Common myeloid progenitor, CD34-positive (primary cell): ENCODE data around the gene NELFB.

ENCODE experiments used
- CTCF ChIA-PET: fragments of 350-600 bp; sonication (Branson Sonifier 250); formaldehyde crosslinking; loops from one replicate; lab custom pipeline; 2021; ENCODE audit warnings: antibody characterized with exemption; lab: Charles Lee
- POLR2A ChIA-PET: fragments of 350-600 bp; sonication (Branson Sonifier 250); formaldehyde crosslinking; loops from one replicate; lab custom pipeline; 2021; ENCODE audit warnings: antibody characterized with exemption; lab: Charles Lee
- DNase-seq, 3 donors: peaks; one replicate each; pipeline versions ENCODE4 v3.0.0 to v3.0.0-alpha.2; 2013
- H3K27ac ChIP-seq, 2 experiments: 1 replicate in 1 of 2; 2 replicates in 1 of 2; pipeline ENCODE4 v1.7.0; 2013; ENCODE audit warnings: inconsistent platforms in 2 of 2, low read length in 2 of 2, mild to moderate bottlenecking in 2 of 2, low read depth in 1 of 2, moderate library complexity in 1 of 2; ENCODE audit not compliant: severe bottlenecking in 2 of 2, insufficient read depth in 1 of 2, poor library complexity in 1 of 2
- H3K27me3 ChIP-seq, 5 experiments: replicated peaks in 2 of 5; 1 replicate in 3 of 5; 2 replicates in 2 of 5; pipeline versions ENCODE4 v1.6.1 to v1.7.0; 2013; ENCODE audit warnings: low read length in 4 of 5, mild to moderate bottlenecking in 2 of 5, moderate library complexity in 2 of 5, inconsistent platforms in 1 of 5; ENCODE audit not compliant: insufficient read depth in 5 of 5, control insufficient read depth in 4 of 5
- H3K36me3 ChIP-seq, 4 experiments: 1 replicate in 2 of 4; 2 replicates in 2 of 4; pipeline versions ENCODE4 v1.6.1 to v1.7.0; 2013; ENCODE audit warnings: low read length in 3 of 4, control low read depth in 1 of 4, mild to moderate bottlenecking in 1 of 4; ENCODE audit not compliant: control insufficient read depth in 4 of 4, insufficient read depth in 4 of 4
- H3K4me1 ChIP-seq, 4 experiments: 1 replicate in 3 of 4; 2 replicates in 1 of 4; pipeline versions ENCODE4 v1.6.1 to v1.7.1; 2013; ENCODE audit warnings: low read length in 3 of 4, mild to moderate bottlenecking in 3 of 4, control low read depth in 1 of 4, inconsistent platforms in 1 of 4, moderate library complexity in 1 of 4; ENCODE audit not compliant: control insufficient read depth in 4 of 4, insufficient read depth in 4 of 4; ENCODE audit errors: control extremely low read depth in 1 of 4
- H3K4me3 ChIP-seq, 7 experiments: 1 replicate in 4 of 7; 2 replicates in 3 of 7; pipeline versions ENCODE4 v1.5.1 to v1.7.0; 2013; ENCODE audit warnings: mild to moderate bottlenecking in 7 of 7, low read length in 6 of 7, moderate library complexity in 6 of 7, inconsistent platforms in 2 of 7, low read depth in 2 of 7, control low read depth in 1 of 7; ENCODE audit not compliant: insufficient read depth in 4 of 7, control insufficient read depth in 1 of 7; ENCODE audit errors: extremely low read depth in 1 of 7
- H3K9me3 ChIP-seq, 5 experiments: 1 replicate in 4 of 5; 2 replicates in 1 of 5; pipeline versions ENCODE4 v1.6.1 to v1.7.1; 2013; ENCODE audit warnings: low read length in 4 of 5, mild to moderate bottlenecking in 2 of 5, inconsistent platforms in 1 of 5, low read depth in 1 of 5, moderate library complexity in 1 of 5; ENCODE audit not compliant: control insufficient read depth in 4 of 5, insufficient read depth in 2 of 5; ENCODE audit errors: control extremely low read depth in 1 of 5
- WGBS: methylation state at CpG from one replicate; pipeline ENCODE4 v1.1.5; 2013; ENCODE audit not compliant: insufficient coverage; 5-methylcytosine and 5-hydroxymethylcytosine counted together

Gene NELFB

DNA sequence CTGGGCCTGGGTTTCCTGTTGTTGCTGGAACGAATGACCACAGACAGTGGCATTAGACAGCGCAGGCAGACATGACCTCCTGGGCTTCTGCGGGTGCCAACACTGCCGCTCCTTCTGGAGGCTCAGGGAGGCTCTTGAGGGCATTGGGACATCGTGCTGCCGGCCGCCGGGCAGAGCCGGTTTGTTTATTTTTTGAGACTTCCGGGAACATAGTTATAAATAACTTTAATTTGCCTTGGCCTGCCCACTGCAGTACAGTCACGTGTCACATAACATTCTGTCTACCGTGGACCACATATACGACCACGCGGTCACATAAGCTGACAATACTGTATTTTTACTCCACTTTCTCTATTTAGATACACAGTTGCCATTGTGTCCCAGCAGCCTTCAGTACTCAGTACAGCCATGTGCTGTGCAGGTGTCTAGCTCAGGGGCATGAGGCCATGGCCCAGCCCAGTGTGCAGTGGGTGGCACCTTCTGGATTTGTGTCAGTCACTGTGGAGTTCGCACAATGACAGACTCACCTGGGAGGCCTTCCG is 14.2 kb downstream of the NELFB start:
- Histone ChIP-seq H3K27ac (no peak overlapping the region), H3K4me3 (no peak overlapping the region), H3K4me1 (peaks cover 0 to 45% (median 39%) of the 10 kb centered on the region in 4 experiments), H3K36me3 (peaks cover 7 to 60% (median 44%) of the 10 kb centered on the region in 4 experiments), H3K9me3 (no peaks in the 10 kb centered on the region), H3K27me3 (no peaks in the 10 kb centered on the region)
- no peak for DNase-seq
- ChIA-PET POLR2A (no interaction called here), CTCF (interaction anchor here (0.9 to 1.0 kb wide), 2 partner anchors 13 to 149 kb away, joined by 3 read pairs; no protein-coding TSS in a partner anchor)
- WGBS, result 91% methylated on average over 16 of the region's 17 CpGs

DNA sequence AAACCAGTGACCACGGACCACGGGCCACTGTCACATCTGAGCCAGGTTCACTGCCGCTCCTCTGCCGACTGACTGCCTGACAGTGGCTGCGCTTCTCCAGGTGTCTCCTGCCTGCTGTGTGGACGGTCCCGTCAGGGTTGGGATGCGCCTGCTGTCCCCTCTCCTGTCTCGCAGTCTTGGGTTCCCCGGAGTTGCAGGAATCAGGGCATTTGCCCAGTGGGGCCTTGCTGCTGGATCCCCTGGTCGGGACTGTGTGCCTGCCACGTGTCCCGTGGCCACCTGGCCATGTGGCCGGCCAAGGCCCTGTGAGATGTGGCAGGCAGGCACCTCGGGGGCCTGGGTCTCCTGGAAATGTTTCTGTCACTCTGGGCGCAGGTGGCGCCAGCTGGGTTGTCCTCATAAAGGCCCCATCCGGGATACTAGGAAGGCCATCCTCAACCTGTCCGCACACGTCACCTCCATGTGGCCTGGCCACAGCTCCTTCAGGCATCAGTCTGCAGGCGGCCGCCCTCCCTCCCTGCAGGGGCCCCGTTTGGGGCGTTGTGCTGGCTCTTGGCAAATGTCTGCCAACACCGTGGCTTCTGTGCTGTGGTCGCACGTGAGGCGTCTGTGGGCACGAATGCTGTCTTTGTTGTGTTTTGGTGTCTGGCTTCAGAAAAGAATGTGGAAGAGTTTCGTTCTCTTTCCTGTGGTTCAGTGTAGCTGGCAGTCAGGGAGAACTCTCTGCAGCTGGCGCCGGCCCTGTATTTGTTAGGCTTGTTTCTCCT is 16.0 kb downstream of the NELFB start:
- no peak overlapping the region for H3K27ac ChIP-seq
- H3K36me3 ChIP-seq, result peaks cover 3 to 51% (median 33%) of the 10 kb centered on the region in 4 experiments
- no peaks in the 10 kb centered on the region for H3K9me3 ChIP-seq
- H3K4me1 ChIP-seq, result peaks cover 0 to 61% (median 52%) of the 10 kb centered on the region in 4 experiments
- WGBS, result 65% methylated on average over 29 of the region's 32 CpGs
- H3K27me3 ChIP-seq, result no peaks in the 10 kb centered on the region
- CTCF ChIA-PET, result interaction anchor here (1.3 to 1.5 kb wide), 3 partner anchors 9 to 15 kb away, joined by 3 to 7 read pairs (median 4); no protein-coding TSS in a partner anchor
- POLR2A ChIA-PET, result interaction anchor here (0.6 kb wide), 1 partner anchor 166 kb away, joined by 3 read pairs; no protein-coding TSS in a partner anchor
- H3K4me3 ChIP-seq, result peak overlapping the region in 1 of 7 experiments; percentile 5
- DNase-seq, result peak in 2 of 3 donors; percentile 76 to 81

DNA sequence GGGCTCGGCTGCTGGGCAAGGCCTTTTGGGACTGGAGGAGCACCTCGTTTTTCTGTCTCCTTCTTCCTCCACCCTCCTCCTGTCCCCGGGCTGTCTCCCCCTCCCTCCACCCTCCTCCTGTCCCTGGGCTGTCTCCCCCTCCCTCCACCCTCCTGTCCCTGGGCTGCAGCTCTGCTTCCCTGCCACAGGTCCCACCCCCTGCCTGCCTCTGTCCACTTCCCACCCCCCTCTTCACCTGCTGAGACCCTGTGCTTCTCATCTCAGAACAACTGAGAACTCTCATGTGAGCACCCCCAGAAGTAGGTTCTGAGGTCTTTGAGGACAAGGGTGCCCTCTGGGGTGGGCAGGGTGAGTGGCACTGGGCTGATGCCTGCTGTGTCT is 16.6 kb downstream of the NELFB start:
- peak overlapping the region in 1 of 7 experiments; percentile 10 for H3K4me3 ChIP-seq
- H3K27me3 ChIP-seq, result no peaks in the 10 kb centered on the region
- no peaks in the 10 kb centered on the region for H3K9me3 ChIP-seq
- WGBS, result 8% methylated on average over 3 of the region's 3 CpGs
- H3K36me3 ChIP-seq, result peaks cover 3 to 45% (median 28%) of the 10 kb centered on the region in 4 experiments
- ChIA-PET POLR2A (no interaction called here), CTCF (interaction anchor here (1.3 to 1.5 kb wide), 3 partner anchors 8 to 15 kb away, joined by 3 to 7 read pairs (median 4); no protein-coding TSS in a partner anchor)
- no peak overlapping the region for H3K27ac ChIP-seq
- peaks cover 0 to 67% (median 58%) of the 10 kb centered on the region in 4 experiments for H3K4me1 ChIP-seq
- no peak for DNase-seq

DNA sequence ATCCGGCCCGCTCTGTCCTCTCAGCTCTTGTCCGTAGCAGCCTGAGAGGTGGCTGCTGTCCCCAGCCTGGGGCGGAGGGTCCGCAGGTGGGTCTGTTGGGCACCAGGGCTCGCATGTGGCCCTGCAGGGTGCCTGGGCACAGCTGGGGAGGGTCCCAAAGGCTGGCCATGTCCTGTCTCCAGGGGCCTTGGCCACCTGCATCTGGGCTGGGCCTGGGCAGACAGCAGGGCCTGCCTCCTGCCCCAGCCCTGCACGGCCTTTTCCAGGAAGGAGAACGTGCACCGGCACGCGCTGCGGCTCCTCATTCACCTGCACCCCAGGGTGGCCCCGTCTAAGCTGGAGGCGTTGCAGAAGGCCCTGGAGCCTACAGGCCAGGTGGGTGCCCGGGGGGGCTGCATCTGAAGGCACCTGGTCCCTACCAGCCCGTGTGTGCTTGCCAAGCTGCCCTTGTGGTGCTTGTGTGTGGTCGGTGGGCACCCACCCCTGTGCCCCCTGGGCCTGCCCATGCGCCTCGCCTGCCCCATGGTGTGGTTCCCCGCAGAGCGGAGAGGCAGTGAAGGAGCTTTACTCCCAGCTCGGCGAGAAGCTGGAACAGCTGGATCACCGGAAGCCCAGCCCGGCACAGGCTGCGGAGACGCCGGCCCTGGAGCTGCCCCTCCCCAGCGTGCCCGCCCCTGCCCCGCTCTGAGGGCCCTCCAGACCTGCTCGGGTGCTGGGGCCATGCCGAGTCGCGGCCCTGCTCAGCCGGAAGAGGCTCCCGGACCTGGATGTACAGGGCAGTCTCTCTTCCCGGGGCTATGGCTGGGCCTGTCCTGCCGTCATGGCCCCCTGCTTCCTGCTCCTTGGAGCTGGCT is 17.3 kb downstream of the NELFB start:
- H3K27ac ChIP-seq, result no peak overlapping the region
- H3K9me3 ChIP-seq, result no peaks in the 10 kb centered on the region
- H3K4me3 ChIP-seq, result no peak overlapping the region
- WGBS, result 96% methylated on average over 36 of the region's 39 CpGs
- H3K27me3 ChIP-seq, result no peaks in the 10 kb centered on the region
- peaks cover 0 to 72% (median 66%) of the 10 kb centered on the region in 4 experiments for H3K4me1 ChIP-seq
- peaks cover 3 to 39% (median 25%) of the 10 kb centered on the region in 4 experiments for H3K36me3 ChIP-seq
- no peak for DNase-seq
- POLR2A ChIA-PET, result no interaction called here
- CTCF ChIA-PET, result interaction anchor here (1.0 to 2.6 kb wide), 5 partner anchors 10 to 36 kb away, joined by 3 to 13 read pairs (median 3); no protein-coding TSS in a partner anchor

DNA sequence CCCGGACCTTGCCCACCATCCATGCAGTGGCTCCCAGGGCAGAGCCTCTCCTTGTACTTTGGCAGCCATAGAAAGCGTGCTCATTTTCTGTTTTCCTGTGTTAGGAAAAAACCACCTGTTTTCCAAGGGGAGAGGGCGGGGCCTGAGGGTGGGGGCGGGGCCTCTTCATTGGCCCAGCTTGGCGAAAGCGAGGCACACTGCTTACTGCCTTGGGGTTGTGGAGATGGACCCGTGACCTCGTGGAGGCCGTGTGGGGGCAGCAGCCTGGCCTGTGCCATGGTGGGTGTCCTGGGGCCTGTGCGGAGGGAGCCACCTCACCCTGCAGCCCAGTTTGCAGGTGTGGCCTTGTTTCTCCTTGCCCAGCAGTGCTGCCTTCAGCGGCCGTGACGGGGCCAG is 18.0 kb downstream of the NELFB start:
- CTCF ChIA-PET, result interaction anchor here (0.5 to 2.6 kb wide), 5 partner anchors 9 to 177 kb away, joined by 3 to 13 read pairs (median 3); no protein-coding TSS in a partner anchor
- Histone ChIP-seq H3K27me3 (no peaks in the 10 kb centered on the region), H3K4me3 (no peak overlapping the region), H3K4me1 (peaks cover 0 to 70% (median 65%) of the 10 kb centered on the region in 4 experiments), H3K27ac (no peak overlapping the region), H3K36me3 (peaks cover 3 to 37% (median 25%) of the 10 kb centered on the region in 4 experiments), H3K9me3 (no peaks in the 10 kb centered on the region)
- DNase-seq, result no peak
- POLR2A ChIA-PET, result no interaction called here
- 92% methylated on average over 12 of the region's 13 CpGs for WGBS

DNA sequence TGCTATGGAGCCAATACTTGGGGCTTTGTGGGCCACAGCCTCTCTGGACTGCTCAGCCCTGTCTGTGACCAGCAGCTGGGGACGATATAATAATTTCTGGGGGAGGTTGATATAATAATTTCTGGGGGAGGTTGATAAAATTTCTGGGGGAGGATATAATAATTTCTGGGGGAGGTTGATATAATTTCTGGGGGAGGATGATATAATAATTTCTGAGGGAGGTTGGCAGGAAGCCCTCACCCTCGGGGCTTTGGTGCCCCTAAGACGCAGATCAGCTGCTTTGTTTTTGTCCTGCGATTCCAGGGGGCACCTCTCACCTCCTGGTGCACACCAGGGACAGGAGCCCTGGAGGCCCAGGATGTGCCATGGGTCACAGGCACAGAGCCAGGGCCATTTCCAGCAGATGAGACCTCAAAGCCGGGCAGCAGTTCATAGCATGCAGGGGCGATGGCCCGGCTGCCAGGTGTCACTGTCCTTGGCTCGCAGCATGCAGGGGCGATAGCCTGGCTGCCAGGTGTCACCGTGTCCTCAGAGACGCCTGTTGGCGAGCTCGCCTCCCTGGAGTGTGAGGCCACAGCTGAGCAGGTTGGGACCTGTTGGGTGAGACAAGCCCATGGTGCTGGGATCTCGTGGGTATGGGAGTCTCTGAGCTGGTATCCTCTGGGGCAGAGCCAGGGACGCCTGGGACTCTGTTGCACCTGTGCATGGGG is 18.6 kb downstream of the NELFB start:
- ChIA-PET CTCF (interaction anchor here (0.5 to 2.6 kb wide), 5 partner anchors 12 to 176 kb away, joined by 3 to 13 read pairs (median 3); no protein-coding TSS in a partner anchor), POLR2A (no interaction called here)
- no peak overlapping the region for H3K4me3 ChIP-seq
- H3K9me3 ChIP-seq, result no peaks in the 10 kb centered on the region
- peaks cover 3 to 34% (median 23%) of the 10 kb centered on the region in 4 experiments for H3K36me3 ChIP-seq
- no peak overlapping the region for H3K27ac ChIP-seq
- H3K27me3 ChIP-seq, result no peaks in the 10 kb centered on the region
- DNase-seq, result no peak
- WGBS, result 88% methylated on average over 14 of the region's 15 CpGs
- H3K4me1 ChIP-seq, result peaks cover 0 to 69% (median 63%) of the 10 kb centered on the region in 4 experiments
